Transverse colon (tissue), 4 donors: ENCODE measurements around the gene SPAG8.

Experiments
- POLR2A ChIP-seq: fragments of 450-650 bp; IDR thresholded peaks from one replicate; pipeline ENCODE4 v1.6.1; 2016; ENCODE audit warnings: antibody characterized with exemption, mild to moderate bottlenecking, moderate library complexity
- POLR2AphosphoS5 ChIP-seq, 3 donors: sonication (generic); formaldehyde crosslinking; IDR thresholded peaks; one replicate each; pipeline ENCODE4 v1.6.1; 2016; ENCODE audit warnings: antibody characterized with exemption in 3 of 3
- TF ChIP-seq, protein P1 (sequence below), 5 experiments: fragments of 200-600 bp in 3 of 5; fragments of 450-650 bp in 2 of 5; sonication (generic) in 3 of 5; IDR thresholded peaks; 1 replicate in 2 of 5; 2 replicates in 3 of 5; pipeline ENCODE4 v1.5.1; 2016 to 2017; ENCODE audit warnings: antibody characterized with exemption in 5 of 5, inconsistent platforms in 3 of 5, mild to moderate bottlenecking in 2 of 5, moderate library complexity in 1 of 5

DNA sequence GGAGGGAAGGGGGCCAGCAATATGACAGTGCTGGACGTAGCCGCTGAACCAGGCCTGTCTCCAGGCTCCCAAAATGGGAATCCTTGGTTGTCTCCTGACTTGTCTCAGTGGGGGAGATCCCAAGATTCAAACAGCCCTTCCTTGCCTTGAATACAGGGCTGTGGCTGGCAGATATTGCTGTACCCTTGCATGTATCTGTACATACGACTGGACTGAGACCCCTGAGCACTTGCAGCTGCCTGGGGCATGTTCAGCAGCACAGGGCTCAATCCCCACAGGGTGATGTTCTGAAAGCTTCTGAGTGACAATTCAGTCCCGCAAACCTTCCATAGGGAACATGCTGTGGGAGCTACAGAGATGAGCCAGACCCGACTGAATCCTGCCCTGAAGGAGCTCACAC lies 44.8 kb upstream of the SPAG8 start:
- TF ChIP-seq, protein P1, sequence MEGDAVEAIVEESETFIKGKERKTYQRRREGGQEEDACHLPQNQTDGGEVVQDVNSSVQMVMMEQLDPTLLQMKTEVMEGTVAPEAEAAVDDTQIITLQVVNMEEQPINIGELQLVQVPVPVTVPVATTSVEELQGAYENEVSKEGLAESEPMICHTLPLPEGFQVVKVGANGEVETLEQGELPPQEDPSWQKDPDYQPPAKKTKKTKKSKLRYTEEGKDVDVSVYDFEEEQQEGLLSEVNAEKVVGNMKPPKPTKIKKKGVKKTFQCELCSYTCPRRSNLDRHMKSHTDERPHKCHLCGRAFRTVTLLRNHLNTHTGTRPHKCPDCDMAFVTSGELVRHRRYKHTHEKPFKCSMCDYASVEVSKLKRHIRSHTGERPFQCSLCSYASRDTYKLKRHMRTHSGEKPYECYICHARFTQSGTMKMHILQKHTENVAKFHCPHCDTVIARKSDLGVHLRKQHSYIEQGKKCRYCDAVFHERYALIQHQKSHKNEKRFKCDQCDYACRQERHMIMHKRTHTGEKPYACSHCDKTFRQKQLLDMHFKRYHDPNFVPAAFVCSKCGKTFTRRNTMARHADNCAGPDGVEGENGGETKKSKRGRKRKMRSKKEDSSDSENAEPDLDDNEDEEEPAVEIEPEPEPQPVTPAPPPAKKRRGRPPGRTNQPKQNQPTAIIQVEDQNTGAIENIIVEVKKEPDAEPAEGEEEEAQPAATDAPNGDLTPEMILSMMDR (IDR thresholded peaks at IDR 0.05): no peak
- no peak for TF ChIP-seq POLR2AphosphoS5 (IDR thresholded peaks at IDR 0.05)
- TF ChIP-seq POLR2A: no peak
